Transverse colon (tissue), 4 donors: ENCODE results near the gene TTC6. TPM values are rescaled to one million over a fixed set of nuclear protein-coding genes. Genes with fewer than 3 reads are reported as not detected.
A peak's percentile ranks its signal among the peaks of the same experiment; 100 is the strongest.

Experiments
- DNase-seq: peaks from one replicate; pipeline ENCODE4 v3.0.0-alpha.2; 2019
- H3K27ac ChIP-seq, 4 donors: fragments of 200-600 bp; sonication (generic); 2 replicates each; pipeline ENCODE4 v1.5.1; 2016 to 2018; ENCODE audit warnings: inconsistent platforms in 4 of 4
- H3K27me3 ChIP-seq: fragments of 200-600 bp; sonication (generic); 2 replicates; pipeline ENCODE4 v1.5.1; 2017; ENCODE audit warnings: inconsistent platforms
- H3K36me3 ChIP-seq, 4 donors: fragments of 200-600 bp; sonication (generic); 2 replicates each; pipeline ENCODE4 v1.5.1; 2017 to 2019; ENCODE audit warnings: inconsistent platforms in 4 of 4
- H3K4me1 ChIP-seq, 4 donors: fragments of 200-600 bp; sonication (generic); 2 replicates each; pipeline ENCODE4 v1.5.1; 2017 to 2020; ENCODE audit warnings: inconsistent platforms in 4 of 4
- H3K4me3 ChIP-seq, 4 donors: fragments of 200-600 bp; sonication (generic); 1 replicate in 1 of 4; 2 replicates in 3 of 4; pipeline versions ENCODE4 v1.5.1 to v1.6.1; 2017 to 2019; ENCODE audit warnings: inconsistent platforms in 4 of 4
- H3K9me3 ChIP-seq, 2 donors: fragments of 200-600 bp; sonication (generic); 2 replicates each; pipeline ENCODE4 v1.5.1; 2017 to 2019; ENCODE audit warnings: inconsistent platforms in 2 of 2
- CTCF ChIP-seq, 5 experiments: fragments of 200-600 bp in 3 of 5; fragments of 450-650 bp in 2 of 5; sonication (generic) in 3 of 5; IDR thresholded peaks; 1 replicate in 2 of 5; 2 replicates in 3 of 5; pipeline ENCODE4 v1.5.1; 2016 to 2017; ENCODE audit warnings: antibody characterized with exemption in 5 of 5, inconsistent platforms in 3 of 5, mild to moderate bottlenecking in 2 of 5, moderate library complexity in 1 of 5
- EP300 ChIP-seq: sonication (generic); formaldehyde crosslinking; IDR thresholded peaks from one replicate; pipeline ENCODE4 v1.6.1; 2017; ENCODE audit warnings: antibody characterized with exemption, low read depth
- POLR2A ChIP-seq: fragments of 450-650 bp; IDR thresholded peaks from one replicate; pipeline ENCODE4 v1.6.1; 2016; ENCODE audit warnings: antibody characterized with exemption, mild to moderate bottlenecking, moderate library complexity
- POLR2AphosphoS5 ChIP-seq, 3 donors: sonication (generic); formaldehyde crosslinking; IDR thresholded peaks; one replicate each; pipeline ENCODE4 v1.6.1; 2016; ENCODE audit warnings: antibody characterized with exemption in 3 of 3
- WGBS, 2 donors: methylation state at CpG; one replicate each; pipeline ENCODE4 v1.1.5; 2018; ENCODE audit warnings: low coverage in 1 of 2; 5-methylcytosine and 5-hydroxymethylcytosine counted together
- in situ Hi-C, 4 donors: fragments of 200-750 bp; cut with MboI; loops; one replicate each; pipeline versions ENCODE4 v1.15.0 to v1.15.1; 2017; ENCODE audit warnings: low sequenced_read_pairs in 3 of 4, low pct_ligation_motif_present in 1 of 4, low pct_unique_long_range_greater_than_20kb in 1 of 4
- intact Hi-C: fragments of 100-400 bp; cut with DNase I; formaldehyde crosslinking; loops from one replicate; pipeline ENCODE4 v1.15.1; 2023; ENCODE audit warnings: low total_unique reads
- total RNA-seq, 4 donors: library from RNA; depleted of rRNA; stranded (reverse); fragments of >200 nt; gene quantifications; one replicate each; pipeline ENCODE4 v1.1.0, GENCODE V29; 2016

TTC6 gene
- total RNA-seq, 4 donors from 2014 or later: 1.5 to 12.5 (median 4.9) TPM

GRCh38 chr14:37618498-37619028 is 23.1 kb downstream of the TTC6 start:
- H3K9me3 ChIP-seq: peaks cover 23 to 29% of the 10 kb centered on the region in 2 donors
- TF ChIP-seq CTCF (IDR thresholded peaks at IDR 0.05) (no peak), POLR2AphosphoS5 (IDR thresholded peaks at IDR 0.05) (no peak), EP300 (no peak), POLR2A (no peak)
- intact Hi-C loops (no loop called here), in situ Hi-C loops (no loop called here)
- DNase-seq: no peak
- H3K36me3 ChIP-seq: no peaks in the 10 kb centered on the region
- no peaks in the 10 kb centered on the region for H3K4me1 ChIP-seq
- WGBS, 2 donors: 57 to 58% methylated on average over 1 of the region's 1 CpG
- no peak overlapping the region for H3K4me3 ChIP-seq
- no peak overlapping the region for H3K27ac ChIP-seq
- peaks cover 29% of the 10 kb centered on the region for H3K27me3 ChIP-seq

GRCh38 chr14:37620856-37621255 is 25.4 kb downstream of the TTC6 start:
- no peak for TF ChIP-seq POLR2AphosphoS5 (IDR thresholded peaks at IDR 0.05)
- no peak for TF ChIP-seq POLR2A
- TF ChIP-seq CTCF (IDR thresholded peaks at IDR 0.05): no peak
- TF ChIP-seq EP300: no peak
- Histone ChIP-seq H3K4me1 (no peaks in the 10 kb centered on the region), H3K9me3 (peaks cover 4 to 6% of the 10 kb centered on the region in 2 donors), H3K36me3 (no peaks in the 10 kb centered on the region), H3K4me3 (no peak overlapping the region), H3K27me3 (peaks cover 28% of the 10 kb centered on the region), H3K27ac (no peak overlapping the region)
- intact Hi-C loops (no loop called here), in situ Hi-C loops (no loop called here)
- no peak for DNase-seq

GRCh38 chr14:37622231-37622923 is 26.9 kb downstream of the TTC6 start:
- intact Hi-C loops: no loop called here

More at GRCh38 chr14:37622231-37622923, 26.9 kb downstream of the TTC6 start:
- 44% methylated on average over 79 of the region's 81 CpGs; no CpG with 5 or more reads in 1 of the 2 donors for WGBS, 2 donors
- peak overlapping the region in 2 of 4 donors; percentile 13 to 17 for H3K4me3 ChIP-seq
- no peak for DNase-seq
- TF ChIP-seq POLR2AphosphoS5 (IDR thresholded peaks at IDR 0.05) (no peak), CTCF (IDR thresholded peaks at IDR 0.05) (no peak), POLR2A (no peak), EP300 (no peak)
- no peaks in the 10 kb centered on the region for H3K36me3 ChIP-seq
- no peak overlapping the region for H3K27ac ChIP-seq
- in situ Hi-C loops: no loop called here
- no peaks in the 10 kb centered on the region for H3K4me1 ChIP-seq
- H3K27me3 ChIP-seq: peaks cover 28% of the 10 kb centered on the region
- no peaks in the 10 kb centered on the region for H3K9me3 ChIP-seq
